Thyroid gland (tissue), 4 donors: ENCODE data around the gene SSTR4. TPM values are rescaled to one million over a fixed set of nuclear protein-coding genes. Genes with fewer than 3 reads are reported as not detected.

ENCODE experiments used
- DNase-seq, 2 donors: peaks; one replicate each; pipeline ENCODE4 v3.0.0-alpha.2; 2019
- H3K27ac ChIP-seq, 3 donors: fragments of 200-600 bp; sonication (generic); 1 replicate in 2 of 3; 2 replicates in 1 of 3; pipeline ENCODE4 v1.5.1; 2016 to 2019; ENCODE audit warnings: mild to moderate bottlenecking in 1 of 3, moderate library complexity in 1 of 3
- H3K27me3 ChIP-seq: fragments of 200-600 bp; sonication (generic); one replicate; pipeline ENCODE4 v1.5.1; 2019
- H3K36me3 ChIP-seq, 2 donors: fragments of 200-600 bp; sonication (generic); one replicate each; pipeline ENCODE4 v1.5.1; 2016 to 2019
- H3K4me1 ChIP-seq, 2 donors: fragments of 200-600 bp; sonication (generic); one replicate each; pipeline ENCODE4 v1.5.1; 2017 to 2019
- H3K4me3 ChIP-seq, 3 donors: fragments of 200-600 bp; sonication (generic); replicated peaks in 1 of 3; 1 replicate in 2 of 3; 2 replicates in 1 of 3; pipeline ENCODE4 v1.5.1; 2016; ENCODE audit warnings: mild to moderate bottlenecking in 1 of 3
- H3K9me3 ChIP-seq: fragments of 200-600 bp; sonication (generic); one replicate; pipeline ENCODE4 v1.5.1; 2017
- CTCF ChIP-seq, 6 experiments: fragments of 200-600 bp in 3 of 6; fragments of 450-650 bp in 3 of 6; sonication (generic) in 3 of 6; IDR thresholded peaks; one replicate each; pipeline ENCODE4 v1.5.1; 2016 to 2019; ENCODE audit warnings: antibody characterized with exemption in 6 of 6, mild to moderate bottlenecking in 2 of 6, inconsistent platforms in 1 of 6, moderate library complexity in 1 of 6
- POLR2A ChIP-seq, 2 donors: fragments of 450-650 bp; IDR thresholded peaks; one replicate each; pipeline ENCODE4 v1.6.1; 2017; ENCODE audit warnings: antibody characterized with exemption in 2 of 2, mild to moderate bottlenecking in 2 of 2, moderate library complexity in 1 of 2
- WGBS, 2 donors: methylation state at CpG; one replicate each; pipeline ENCODE4 v1.1.5; 2017; 5-methylcytosine and 5-hydroxymethylcytosine counted together
- intact Hi-C: fragments of 100-400 bp; cut with DNase I; formaldehyde crosslinking; loops from one replicate; pipeline ENCODE4 v1.15.1; 2023
- total RNA-seq, 4 donors: library from RNA; depleted of rRNA; stranded (reverse); fragments of >200 nt; gene quantifications; one replicate each; pipeline ENCODE4 v1.2.3, GENCODE V29; 2016

SSTR4 gene
- total RNA-seq, 4 donors from 2014 or later, result not detected

- 76 to 82% methylated on average over 9 of the region's 9 CpGs for WGBS, 2 donors
- DNase-seq, result no peak
- Histone ChIP-seq H3K36me3 (no peaks in the 10 kb centered on the region), H3K4me1 (peaks cover 0 to 22% of the 10 kb centered on the region in 2 donors), H3K4me3 (no peak overlapping the region), H3K27ac (no peak overlapping the region), H3K27me3 (no peaks in the 10 kb centered on the region), H3K9me3 (no peaks in the 10 kb centered on the region)
- TF ChIP-seq POLR2A (IDR thresholded peaks at IDR 0.05) (no peak), CTCF (IDR thresholded peaks at IDR 0.05) (no peak)
- intact Hi-C loops, result no loop called here
Measured at GRCh38 chr20:23065266-23066201, 30.4 kb downstream of the SSTR4 start.

GRCh38 chr20:23066772-23067171 is 31.7 kb downstream of the SSTR4 start:
- H3K4me3 ChIP-seq, result no peak overlapping the region
- peaks cover 0 to 10% of the 10 kb centered on the region in 2 donors for H3K4me1 ChIP-seq
- H3K27ac ChIP-seq, result no peak overlapping the region
- intact Hi-C loops, result no loop called here
- H3K9me3 ChIP-seq, result no peaks in the 10 kb centered on the region
- no peaks in the 10 kb centered on the region for H3K36me3 ChIP-seq
- no peak for TF ChIP-seq POLR2A (IDR thresholded peaks at IDR 0.05)
- no peak for TF ChIP-seq CTCF (IDR thresholded peaks at IDR 0.05)
- WGBS, 2 donors, result 89 to 90% methylated on average over 3 of the region's 3 CpGs
- no peaks in the 10 kb centered on the region for H3K27me3 ChIP-seq
- no peak for DNase-seq

DNA sequence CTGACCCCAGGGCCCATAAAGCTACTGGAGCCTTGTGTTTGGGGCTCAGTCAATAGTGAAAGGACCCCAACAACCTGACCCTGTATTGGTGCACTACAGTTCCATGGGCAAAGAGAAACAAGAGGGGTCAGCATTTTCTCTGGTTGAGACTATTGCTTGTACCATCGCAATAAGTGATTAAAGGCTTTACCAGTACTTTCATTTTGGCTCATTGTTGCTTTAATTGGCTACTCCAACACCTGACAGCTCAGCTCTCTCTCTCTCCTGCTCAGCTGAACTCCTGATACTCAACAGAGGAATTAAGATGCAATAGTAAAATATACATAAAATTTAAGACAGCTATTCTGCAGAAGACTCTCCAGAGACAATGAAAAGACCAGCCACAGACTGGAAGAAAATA is 33.2 kb downstream of the SSTR4 start:
- intact Hi-C loops, result no loop called here
- H3K27ac ChIP-seq, result no peak overlapping the region
- TF ChIP-seq CTCF (IDR thresholded peaks at IDR 0.05) (no peak), POLR2A (IDR thresholded peaks at IDR 0.05) (no peak)
- no peaks in the 10 kb centered on the region for H3K36me3 ChIP-seq
- no peaks in the 10 kb centered on the region for H3K4me1 ChIP-seq
- 81 to 91% methylated on average over 1 of the region's 1 CpG for WGBS, 2 donors
- H3K4me3 ChIP-seq, result no peak overlapping the region
- no peaks in the 10 kb centered on the region for H3K9me3 ChIP-seq
- DNase-seq, result no peak
- no peaks in the 10 kb centered on the region for H3K27me3 ChIP-seq

DNA sequence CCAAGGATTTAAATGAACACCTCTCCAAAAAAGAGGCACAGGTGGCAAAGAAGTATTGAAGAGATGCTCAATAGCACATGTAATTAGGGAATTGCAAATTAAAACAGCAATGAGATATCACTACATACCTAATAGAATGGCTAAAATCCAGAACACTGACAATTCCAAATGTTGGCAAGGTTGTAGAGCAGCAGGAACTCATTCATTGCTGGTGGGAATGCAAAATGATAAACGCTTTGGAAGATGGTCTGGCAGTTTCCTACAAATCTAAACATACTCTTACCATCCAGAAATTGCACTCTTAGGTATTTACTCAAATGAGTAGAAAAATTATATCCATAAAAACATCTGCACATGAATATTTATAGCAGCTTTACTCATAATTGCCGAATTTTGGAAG is 34.0 kb downstream of the SSTR4 start:
- no peak overlapping the region for H3K27ac ChIP-seq
- H3K36me3 ChIP-seq, result no peaks in the 10 kb centered on the region
- DNase-seq, result no peak
- intact Hi-C loops, result no loop called here
- H3K4me1 ChIP-seq, result no peaks in the 10 kb centered on the region
- 86 to 91% methylated on average over 2 of the region's 2 CpGs for WGBS, 2 donors
- no peak for TF ChIP-seq CTCF (IDR thresholded peaks at IDR 0.05)
- no peak for TF ChIP-seq POLR2A (IDR thresholded peaks at IDR 0.05)
- no peaks in the 10 kb centered on the region for H3K9me3 ChIP-seq
- no peaks in the 10 kb centered on the region for H3K27me3 ChIP-seq
- no peak overlapping the region for H3K4me3 ChIP-seq

- Histone ChIP-seq H3K36me3 (no peaks in the 10 kb centered on the region), H3K4me3 (no peak overlapping the region), H3K9me3 (no peaks in the 10 kb centered on the region), H3K27me3 (no peaks in the 10 kb centered on the region), H3K27ac (no peak overlapping the region), H3K4me1 (no peaks in the 10 kb centered on the region)
- WGBS, 2 donors, result 65 to 96% methylated on average over 3 of the region's 3 CpGs
- intact Hi-C loops, result no loop called here
- no peak for TF ChIP-seq POLR2A (IDR thresholded peaks at IDR 0.05)
- no peak for TF ChIP-seq CTCF (IDR thresholded peaks at IDR 0.05)
- DNase-seq, result no peak
Measured at GRCh38 chr20:23071398-23071797, 36.3 kb downstream of the SSTR4 start.
